Stimulated activated CD8-positive, alpha-beta memory T cell treated with anti-CD3 and anti-CD28 coated beads, Interleukin-15, amount 100 ng/mL, for 4 hours (primary cell): ENCODE measurements around the gene ABCA2.
A peak's percentile ranks its signal among the peaks of the same experiment; 100 is the strongest.
"Not testable (repeated sequence)": the region's sequence is repeated elsewhere in the genome, so short reads cannot be mapped to it uniquely, and the experiment has no call there.

Experiments
- DNase-seq, 2 donors: peaks; one replicate each; pipeline ENCODE4 v3.0.0-alpha.2; 2020; ENCODE audit warnings: low read depth in 2 of 2

The ABCA2 gene

DNA sequence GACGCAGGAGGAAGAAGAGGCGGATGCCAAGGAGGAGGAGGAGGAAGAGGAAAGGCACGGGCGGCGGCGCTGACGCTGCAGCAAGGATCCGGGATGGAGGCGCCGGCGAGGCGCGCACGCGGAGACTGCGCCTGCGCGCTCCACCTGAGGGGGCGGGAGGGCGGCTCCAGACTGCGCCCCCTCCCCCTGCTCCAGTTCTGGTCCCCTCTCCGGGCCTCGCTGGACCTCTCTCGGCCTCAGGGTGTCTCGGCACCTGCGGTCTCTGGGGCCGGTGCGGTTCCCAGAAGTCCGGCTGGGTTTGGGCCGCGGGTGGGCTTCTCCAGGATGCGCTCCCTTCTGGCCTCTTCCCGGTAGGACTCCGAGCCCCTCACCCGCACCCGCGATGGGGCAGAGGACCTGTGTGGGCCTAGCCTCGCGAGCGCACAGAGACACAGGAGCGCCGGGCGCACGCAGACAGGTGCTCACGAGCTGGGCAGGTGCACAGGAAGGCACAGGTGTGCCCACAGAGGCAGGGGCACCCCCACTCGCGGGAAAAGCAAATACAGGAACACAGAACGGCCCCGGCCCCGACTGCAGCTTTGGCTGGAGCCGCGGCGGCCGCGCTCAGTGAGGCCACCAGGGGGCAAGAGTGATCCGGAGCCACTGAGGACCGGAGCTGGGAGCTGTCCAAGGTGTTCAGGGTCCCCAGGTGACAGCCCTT, 18.2 kb upstream of the ABCA2 start, which contains the start of gene NPDC1:
Gene NPDC1, minus strand, starts transcription at position 90 of the 700 bp plus-strand sequence. CDS start 188 bp downstream, outside the sequence.
- peak; percentile 55 to 56 for DNase-seq

DNA sequence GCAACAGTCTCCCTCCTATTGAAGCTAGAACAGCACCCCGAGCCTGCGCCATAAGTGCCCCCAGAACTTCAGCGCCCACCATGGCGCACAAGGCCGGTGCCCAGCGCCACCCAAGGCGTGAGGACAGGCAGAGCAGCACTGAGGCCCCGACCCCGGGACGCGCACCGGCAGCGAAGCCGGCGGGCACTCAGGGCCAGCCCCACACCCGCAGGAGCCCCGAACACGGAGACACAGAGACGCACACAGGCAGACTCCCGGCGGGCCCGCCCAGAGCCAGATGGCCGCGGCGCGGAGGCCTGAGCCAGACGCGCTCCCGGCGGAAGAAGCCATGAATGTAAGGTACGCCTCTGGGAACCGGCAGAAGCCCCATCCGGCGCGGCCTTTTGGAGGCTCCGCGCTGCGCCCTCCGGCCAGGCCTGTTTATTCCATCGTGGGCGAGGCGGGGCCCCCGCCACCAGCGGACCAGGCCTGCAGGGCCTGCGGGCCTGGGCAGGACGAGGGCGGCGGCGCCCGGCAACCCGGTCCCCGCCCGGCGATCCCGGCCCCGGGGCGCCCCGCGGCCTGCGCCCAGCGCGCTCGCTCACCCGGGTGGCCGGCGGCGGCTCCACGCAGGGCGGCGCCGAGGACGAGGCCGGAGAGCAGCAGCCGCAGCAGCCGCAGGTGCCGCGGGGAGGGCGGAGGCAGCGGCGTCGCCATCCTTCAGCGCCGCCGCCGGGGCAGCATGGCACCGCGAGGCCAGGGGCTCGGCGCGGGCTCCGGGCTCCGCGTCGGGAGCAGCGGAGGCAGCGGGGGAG, 17.5 kb upstream of the ABCA2 start:
- DNase-seq: no peak

DNA sequence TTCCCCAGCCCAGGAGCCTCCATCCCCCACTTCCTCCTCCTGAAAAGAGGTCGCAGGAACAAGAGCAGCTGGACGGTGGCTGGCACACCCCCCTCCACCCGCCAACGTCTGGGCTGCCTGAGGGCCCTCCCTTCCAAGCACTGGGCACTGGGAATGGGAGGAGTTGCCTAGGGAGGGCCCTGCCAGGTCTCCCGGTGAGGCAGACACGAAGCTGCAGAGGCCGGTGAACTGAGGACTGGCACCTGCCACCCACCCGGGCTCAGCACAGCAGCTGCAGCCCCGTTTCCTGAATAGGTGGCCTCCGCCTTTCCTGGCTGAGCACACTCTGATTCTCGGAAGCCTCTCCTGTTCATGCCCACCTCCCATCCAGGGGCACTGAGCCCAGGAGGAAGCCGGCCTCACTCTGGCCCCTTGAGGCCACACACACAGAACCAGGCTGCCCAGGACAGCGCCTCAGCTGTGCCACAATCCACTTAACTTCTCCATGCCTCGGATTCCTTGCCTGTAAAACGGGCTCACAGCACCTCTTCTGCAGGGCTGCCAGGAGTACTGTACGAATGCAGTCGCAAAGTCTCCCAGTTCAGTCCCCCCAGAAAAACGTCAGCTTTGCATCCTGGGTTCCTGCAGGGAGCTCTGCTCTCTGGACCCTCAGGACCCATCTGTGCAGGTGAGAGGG, 16.6 kb upstream of the ABCA2 start:
- DNase-seq: no peak

DNA sequence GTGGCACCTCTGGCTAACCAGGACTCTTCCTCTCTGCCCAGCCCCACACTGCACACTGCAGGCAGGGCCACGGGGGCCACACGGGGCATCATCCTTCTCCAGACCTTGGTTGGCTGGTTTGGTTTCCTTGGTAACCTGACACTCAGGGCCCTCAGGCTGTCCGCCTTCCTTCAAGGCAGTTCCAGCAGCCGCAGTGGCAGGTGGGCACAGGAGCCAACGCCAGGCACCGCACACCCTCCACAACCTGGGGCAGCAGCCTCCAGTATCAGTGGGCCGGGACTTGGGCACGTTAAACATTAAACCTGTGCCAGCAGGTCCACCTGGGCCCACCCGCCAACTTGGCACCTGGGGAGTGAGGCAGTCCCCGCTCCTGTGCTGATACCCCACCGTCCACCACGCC, 16.0 kb upstream of the ABCA2 start:
- no peak for DNase-seq

DNA sequence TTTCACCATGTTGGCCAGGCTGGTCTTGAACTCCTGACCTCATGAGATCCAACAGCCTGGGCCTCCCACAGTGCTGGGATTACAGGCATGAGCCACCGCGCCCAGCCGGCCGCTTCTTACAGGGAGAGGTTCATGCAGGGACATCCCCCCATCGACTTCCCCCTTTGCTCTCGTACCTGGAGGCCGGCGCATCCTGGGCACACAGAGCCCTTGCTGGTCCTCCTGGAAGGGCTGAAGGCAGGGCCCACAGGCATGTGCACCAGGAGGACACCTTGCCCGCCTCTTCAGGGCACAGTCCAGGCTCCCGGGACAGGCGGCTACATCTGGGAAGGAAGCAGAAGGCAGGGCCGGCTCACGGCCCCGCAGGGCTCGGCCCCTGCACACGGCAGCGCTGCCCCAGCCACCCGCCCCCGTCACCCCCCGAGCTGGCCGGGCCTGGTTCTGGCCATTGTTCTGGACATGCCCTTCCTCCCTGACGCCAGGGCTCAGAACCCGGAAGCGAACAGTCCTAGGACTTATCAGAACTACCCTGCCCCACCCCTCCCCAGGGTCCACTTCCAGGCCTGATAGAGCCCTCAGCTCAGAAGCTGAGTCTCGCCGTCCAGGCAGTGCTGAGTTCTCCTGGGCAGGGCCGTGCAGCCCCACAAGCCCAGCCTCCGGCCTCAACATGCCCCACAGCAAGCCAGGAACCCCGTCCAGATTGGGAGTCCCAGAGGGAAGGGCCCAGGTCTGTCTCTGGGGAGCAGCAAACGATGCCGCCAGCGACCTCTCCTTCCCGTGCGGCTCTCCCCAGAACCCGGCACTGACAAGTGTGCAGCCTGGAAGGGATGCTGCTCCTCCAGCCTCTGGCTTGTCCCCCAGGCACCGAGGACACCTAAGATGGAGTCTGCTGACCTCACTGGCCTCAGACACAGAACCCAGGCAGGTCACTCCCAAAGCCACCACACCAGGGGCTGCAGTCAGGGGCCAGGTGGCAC, 15.0 kb upstream of the ABCA2 start:
- no peak for DNase-seq

DNA sequence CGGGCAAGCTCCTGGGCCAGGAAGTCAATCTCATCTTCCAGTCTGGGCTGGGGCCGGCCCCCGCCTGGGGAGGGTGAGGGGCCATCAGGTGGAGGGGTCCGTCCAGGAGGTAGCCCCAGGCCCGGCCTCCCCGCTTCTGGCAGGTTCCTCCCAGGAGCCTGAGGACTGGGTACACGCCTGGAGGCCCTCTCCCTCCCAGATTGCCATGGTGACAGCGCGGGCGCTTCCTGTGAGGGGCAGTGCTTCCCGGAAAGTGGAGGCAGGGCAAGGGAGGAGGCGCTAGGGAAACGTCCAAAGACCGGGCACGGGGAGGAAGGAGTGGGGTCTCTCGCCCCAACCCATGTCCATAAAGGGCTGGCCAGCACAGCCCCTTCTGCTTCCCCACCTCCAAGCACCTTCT, 13.1 kb upstream of the ABCA2 start:
- no peak for DNase-seq

DNA sequence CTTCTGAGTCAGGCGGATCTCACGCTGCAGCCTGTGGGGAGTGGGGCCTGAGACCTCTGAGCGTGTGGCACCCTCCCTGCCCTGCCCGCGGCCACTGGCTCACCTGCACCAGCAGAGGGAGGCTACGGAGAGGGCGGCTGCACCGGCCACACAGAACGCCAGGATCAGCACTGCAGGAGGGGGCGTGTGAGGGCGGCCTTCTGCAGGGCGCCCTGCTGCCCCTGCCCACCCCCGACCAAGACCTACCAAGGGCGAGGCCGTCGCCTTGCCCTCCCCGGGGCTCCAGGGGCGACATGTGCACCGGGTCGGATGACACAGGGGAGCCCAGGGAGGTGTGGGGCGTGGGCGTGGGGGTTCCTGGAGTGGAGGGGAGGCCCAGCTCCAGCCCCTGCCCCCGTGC, 12.5 kb upstream of the ABCA2 start:
- DNase-seq: no peak

DNA sequence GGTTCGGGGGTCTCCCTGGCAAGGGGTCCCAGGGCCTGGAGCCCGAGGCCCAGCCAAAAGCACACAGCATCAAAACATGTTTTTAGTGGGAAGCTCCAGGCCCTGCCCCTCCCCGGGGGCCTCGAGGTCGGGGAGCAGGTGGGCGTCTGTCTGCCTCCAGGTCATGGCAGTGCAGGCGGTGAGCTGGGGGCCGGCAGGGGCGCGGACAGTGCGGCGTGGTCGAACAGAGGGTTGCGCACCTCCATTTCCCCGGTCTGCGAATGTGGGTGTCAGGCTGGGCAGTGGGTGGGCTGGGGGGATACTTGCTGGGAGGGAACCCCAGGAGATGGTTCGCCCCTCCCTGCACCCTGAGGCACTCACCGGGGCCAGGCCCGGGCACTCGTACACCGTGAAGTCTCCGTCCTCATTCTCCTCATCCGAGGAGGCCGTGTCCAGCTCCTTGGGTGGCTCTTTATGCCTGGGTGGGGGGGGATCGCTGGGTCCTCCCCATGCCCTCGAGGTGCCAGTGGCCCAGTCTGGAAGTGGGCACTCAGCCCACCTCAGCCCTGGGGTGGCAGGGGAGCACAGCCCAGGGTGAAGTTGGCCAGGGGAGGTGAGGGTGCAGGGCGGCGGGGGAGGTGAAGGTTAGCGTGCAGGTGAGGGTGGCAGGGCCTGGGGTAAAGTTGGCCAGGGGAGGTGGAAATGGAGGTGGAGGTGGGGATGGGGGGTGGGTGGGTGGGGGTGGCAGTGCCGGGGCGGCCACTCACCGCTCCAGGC, 11.8 kb upstream of the ABCA2 start:
- no peak for DNase-seq

DNA sequence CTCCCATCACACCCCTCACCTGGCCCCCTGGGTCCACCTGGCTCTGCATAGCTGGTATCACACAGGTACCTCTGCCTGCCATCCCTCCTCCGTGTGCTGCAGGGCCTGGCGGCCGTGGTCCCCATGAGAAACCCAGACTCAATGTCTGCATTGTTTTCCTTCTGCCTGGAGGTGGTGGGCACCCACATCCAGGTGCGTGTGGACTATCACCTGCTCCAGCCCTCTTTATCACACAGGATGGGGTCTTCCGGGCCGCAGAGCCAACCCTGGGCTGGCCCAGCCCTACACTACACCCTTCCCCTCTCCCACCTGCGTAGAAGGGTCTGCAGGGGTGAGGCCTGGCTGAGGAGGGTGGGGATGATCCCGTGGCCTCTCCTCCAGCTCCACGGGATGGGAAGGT, 10.9 kb upstream of the ABCA2 start:
- no peak for DNase-seq

DNA sequence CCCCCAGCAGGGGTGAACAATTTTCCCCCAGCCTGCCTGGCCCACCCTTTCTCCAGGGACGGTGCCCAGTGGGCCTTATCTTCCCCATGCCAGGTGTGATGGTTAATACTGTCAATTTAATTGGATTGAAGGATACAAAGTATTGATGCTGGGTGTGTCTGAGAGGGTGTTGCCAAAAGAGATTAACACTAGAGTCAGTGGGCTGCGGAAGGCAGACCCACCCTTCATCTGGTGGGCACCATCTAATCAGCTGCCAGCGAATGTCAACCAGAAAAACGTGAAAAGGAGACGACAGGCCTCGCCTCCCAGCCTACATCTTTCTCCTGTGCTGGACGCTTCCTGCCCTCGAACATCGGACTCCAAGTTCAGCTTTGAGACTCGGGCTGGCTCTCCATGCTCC, 9.4 kb upstream of the ABCA2 start:
- DNase-seq: no peak

DNA sequence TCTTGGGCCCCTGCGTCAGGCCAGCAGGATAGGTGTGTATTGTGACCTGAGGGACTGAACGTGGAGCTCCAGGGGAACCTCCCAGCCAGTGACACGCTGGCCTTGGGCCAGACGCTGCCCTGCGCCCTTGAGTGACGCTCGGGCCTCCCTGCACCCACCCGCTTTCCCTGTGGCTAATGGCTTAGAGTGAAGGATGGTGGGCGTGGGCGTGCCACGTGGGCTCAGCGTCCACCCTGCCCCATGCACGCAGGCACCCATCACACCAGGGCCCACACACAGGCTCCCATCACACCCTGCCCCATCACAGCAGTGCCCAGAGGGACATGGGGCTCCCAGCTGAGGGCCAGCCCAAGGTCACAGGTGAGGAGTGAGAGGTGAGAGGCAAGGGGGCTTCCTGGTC, 9.0 kb upstream of the ABCA2 start:
- no peak for DNase-seq

DNA sequence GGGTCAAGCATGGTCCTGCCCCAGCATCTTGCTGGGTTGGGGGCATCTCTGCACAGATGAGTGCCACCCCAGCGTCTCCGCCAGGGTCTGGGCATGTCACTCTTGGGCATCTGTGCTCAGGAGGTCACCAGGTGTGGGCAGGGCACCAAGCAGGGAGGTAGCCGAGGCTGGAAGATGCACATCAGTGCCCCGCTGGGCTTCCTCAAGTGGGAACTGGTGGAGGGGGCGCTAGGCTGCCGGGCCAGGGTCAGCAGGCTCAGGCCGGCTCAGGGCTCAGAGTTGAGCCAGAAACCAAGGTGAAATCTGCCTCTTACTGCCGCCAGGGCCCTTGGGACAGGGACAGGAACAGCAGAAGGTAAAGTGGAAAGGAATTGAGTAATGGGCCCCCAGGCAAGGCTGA, 7.9 kb upstream of the ABCA2 start:
- DNase-seq: no peak

DNA sequence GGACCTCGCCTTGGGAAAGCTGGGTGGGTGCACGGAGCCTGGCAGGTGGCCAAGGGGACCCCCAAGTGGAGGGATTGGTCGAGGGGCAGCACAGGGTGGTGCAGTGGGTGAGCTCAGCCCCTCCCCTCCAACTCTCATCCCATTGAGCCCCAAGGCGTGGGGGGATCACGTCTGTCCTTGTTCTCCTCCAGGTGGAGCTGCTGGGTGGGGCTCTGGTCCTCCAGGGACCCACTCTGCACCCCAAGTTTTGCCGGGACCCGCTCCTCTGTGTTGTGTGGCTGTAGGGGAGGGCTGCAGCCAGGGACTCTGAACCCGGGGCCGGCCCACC, 7.4 kb upstream of the ABCA2 start:
- no peak for DNase-seq

DNA sequence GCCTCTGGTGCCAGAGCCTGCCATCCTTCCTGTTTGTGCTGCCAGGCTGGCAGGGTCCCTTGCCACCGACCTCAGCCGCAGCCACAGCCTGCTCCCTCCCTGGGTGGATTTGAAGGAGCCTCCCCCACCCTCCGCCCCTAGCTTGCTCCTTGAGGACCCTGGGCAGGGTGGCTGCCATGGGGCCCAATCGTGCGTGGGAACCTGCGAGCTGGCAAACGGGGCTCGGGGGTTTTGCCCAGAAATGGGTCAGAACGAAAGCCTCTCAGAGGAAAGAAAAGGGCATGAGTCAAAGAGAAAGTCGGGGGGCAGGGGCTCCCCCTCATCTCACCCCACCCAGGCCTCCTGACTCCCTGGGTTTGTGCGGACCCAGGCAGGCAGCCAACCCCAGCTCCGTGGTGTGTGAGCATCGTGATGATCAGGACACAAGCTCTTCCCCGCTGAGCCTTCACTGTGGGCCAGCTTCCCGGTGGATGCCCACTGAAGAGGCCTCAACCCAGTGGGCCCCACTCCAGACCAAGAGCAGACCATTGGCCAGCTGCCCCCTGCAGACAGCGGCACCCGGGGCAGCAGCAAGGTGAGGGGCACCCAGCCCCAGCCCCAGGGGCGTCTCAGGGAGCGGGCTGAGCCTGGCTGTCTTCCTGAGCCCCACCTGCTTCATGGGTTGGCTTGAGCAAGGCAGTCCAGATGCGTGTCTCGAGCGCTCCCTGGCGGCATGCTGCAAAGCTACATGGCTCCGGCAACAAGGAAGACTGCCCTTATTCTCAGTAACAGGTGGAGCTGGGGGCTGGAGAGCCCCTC, 6.9 kb upstream of the ABCA2 start:
- peak; percentile 66 to 68 for DNase-seq

DNA sequence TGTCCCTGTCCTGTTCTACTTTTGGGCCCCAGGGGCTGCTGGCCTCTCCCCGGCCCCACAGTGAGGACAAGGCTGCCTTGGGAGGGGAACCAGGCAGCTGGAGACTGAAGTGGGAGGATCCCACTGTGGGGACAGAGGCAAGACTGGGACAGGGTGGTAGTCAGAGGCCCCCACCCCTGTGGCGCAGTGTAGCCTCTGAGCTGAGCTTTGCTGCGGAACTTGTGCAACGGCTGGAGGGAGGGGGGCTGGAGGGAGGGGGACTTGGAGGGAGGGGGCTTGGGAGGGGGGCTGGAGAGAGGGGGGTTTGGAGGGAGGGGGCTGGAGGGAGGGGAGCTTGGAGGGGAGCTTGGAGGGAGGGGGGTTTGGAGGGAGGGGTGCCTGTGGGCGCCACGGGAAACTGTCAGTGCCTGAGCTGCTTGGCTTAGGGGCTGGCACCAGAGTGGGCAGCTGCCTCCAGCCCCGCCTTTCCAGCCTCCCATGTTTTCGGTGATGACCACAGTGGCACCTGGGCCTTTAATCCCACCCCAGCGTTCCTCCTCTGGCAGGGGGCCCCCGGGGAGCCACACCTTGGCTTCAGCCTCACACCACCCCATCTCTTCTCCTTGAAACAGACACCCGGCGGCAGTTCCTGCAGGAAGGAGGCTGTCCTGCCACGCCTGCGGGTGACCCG, 6.1 kb upstream of the ABCA2 start:
- no peak for DNase-seq

DNA sequence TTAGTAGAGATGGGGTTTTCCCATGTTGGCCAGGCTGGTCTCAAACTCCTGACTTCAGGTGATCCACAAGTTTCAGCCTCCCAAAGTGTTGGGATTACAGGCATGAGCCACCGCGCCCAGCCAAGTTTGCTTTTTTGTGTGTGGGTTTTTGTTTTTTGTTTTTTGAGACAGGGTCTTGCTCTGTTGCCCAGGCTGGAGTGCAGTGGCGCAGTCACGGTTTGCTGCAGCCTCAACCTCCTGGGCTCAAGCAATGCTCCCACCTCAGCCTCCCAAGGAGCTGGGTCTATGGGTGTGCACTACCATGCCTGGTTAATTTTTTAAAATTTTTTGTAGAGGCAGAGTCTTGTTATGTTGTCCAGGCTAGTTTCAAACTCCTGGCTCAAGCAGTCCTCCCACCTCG, 5.4 kb upstream of the ABCA2 start:
- not testable (repeated sequence) for DNase-seq

DNA sequence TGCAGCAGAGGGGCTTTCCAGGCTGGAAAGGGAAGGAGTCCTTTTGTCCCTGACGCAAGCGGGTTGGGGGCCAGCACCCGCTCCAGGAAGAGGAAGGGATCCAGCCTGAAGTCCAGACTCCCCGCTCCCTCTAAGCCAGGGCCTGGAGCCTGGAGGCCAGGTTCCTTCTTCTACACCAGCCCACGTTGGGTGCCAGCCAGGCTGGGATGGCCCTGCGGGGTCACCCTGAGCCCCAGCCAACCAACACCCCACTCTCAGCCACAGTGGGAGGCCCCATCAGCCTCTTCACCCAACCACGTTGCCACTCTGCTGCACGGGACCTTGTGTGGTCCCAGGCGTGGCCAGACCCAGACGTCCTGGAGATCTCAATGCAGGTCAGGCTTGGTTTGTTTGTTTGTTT, 4.8 kb upstream of the ABCA2 start:
- DNase-seq: no peak

DNA sequence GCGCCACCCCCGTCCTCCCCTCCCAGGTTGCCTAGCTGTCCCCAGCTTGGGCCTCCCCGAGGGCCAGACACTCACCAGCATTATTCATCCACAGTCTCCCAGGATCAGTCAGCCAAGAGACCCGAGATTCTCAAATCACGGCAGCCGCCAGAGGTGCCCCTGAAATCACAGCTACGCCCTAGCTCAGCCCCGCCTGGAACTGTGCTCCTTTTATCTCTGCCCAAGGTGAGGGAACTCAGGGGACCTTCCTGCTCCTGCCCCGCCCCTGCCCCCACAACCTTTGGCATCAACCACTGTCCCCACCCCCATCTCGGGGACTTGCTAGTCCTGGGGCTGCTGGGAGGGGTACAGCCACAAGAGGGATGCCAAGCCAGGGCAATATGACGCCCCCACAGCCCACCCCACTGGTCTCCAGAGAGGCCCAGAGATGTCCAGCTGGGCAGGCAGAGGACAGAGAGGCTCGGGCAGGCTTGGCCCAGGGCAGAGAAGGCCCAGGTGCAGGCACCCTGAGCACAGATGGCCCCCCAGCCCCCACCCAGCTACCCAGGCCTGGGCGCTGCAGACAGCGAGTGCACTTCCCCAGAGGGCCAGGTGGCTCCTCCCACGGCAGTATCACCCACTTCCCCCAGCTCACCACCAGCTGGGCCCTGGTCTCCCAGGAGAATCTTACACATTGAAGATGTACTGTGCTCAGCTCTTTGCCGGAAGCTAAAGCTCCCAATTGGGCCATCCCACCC, 4.0 kb upstream of the ABCA2 start, which contains the start of gene FUT7:
Gene FUT7, minus strand, starts transcription at position 185 of the 737 bp plus-strand sequence. Its CDS starts 97 bp downstream, at position 88.
- no peak for DNase-seq
